ENCODE data around the gene RNU7-1.

The RNU7-1 gene

DNA sequence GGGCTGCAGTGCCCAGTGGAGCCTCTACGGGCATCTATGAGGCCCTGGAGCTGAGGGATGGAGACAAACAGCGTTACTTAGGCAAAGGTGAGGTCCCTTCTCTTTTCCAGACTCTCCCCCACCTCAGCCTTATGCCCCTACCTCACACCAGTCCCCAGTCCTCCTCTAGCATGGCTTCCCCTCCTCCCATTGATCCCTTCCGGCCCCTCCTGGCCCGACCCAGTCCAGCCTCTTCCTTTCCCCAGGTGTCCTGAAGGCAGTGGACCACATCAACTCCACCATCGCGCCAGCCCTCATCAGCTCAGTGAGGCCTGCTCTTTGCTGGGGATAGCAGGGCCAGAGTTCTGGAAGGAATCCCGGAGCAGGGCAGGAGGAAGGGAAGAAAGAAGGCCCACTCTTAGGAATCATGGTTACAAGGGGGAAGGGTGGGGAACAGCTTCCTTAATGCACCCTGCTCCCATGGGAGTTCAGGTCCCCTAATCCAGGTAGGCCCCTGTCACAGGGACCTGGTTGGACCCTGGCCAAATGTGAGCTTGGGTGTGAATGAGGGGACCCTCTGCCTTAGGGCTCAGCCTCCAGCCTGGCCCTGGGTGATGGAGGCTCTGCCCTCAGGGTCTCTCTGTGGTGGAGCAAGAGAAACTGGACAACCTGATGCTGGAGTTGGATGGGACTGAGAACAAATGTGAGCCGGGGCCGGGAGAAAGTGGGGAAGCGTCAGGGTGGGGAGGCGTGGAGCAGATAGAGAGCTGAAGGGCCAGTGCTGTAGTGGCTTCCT, 27.0 kb upstream of the RNU7-1 start:
- no peak for FAIRE-seq
- no peak for DNase-seq (ENCODE audit: extremely low spot score, insufficient read length, low read depth)

DNA sequence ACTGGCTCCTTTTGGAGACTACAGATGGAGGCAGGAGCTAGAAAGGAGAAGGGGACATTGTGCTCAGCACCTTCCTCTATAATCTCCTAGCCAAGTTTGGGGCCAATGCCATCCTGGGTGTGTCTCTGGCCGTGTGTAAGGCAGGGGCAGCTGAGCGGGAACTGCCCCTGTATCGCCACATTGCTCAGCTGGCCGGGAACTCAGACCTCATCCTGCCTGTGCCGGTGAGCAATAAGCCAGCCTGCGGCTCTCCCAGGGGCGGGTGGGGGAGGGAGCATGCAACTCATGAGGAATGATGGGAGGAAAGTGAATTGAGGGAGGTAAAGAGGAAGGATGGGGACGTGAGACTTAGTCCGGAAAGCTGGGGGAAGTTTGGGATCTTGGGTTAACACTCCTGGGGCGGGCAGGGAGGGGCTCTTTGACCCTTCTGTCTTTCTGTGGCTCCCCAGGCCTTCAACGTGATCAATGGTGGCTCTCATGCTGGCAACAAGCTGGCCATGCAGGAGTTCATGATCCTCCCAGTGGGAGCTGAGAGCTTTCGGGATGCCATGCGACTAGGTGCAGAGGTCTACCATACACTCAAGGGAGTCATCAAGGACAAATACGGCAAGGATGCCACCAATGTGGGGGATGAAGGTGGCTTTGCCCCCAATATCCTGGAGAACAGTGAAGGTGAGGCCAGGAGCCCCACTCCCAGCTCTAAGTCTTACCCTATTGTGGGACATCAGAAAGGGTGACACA, 26.0 kb upstream of the RNU7-1 start:
- DNase-seq (ENCODE audit: extremely low spot score, insufficient read length, low read depth), result no peak
- FAIRE-seq, result no peak

DNA sequence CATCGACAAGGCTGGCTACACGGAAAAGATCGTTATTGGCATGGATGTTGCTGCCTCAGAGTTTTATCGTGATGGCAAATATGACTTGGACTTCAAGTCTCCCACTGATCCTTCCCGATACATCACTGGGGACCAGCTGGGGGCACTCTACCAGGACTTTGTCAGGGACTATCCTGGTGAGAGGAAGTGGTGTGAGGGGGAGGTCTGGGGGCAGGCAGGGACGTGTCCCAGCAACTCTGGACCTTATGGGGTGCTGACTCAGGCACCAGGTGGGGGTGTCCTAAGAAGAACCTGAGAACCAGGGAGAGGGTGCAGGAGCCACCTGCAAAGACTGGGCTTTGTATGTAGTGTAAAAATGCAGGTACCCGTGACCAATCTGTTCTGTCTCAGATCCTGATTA, 24.0 kb upstream of the RNU7-1 start:
- FAIRE-seq, result no peak

DNA sequence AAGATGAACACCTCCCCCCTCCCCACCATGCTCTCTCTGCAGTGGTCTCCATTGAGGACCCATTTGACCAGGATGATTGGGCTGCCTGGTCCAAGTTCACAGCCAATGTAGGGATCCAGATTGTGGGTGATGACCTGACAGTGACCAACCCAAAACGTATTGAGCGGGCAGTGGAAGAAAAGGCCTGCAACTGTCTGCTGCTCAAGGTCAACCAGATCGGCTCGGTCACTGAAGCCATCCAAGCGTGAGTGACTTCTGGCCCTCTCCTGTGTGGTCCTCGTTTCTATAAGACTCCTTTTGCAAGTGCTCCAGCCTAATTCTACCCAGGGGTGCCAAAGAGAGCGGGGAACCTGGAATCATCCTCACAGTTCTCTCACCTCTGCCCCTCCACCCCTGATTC, 22.1 kb upstream of the RNU7-1 start:
- no peak for DNase-seq (ENCODE audit: extremely low spot score, insufficient read length, low read depth)
- FAIRE-seq, result no peak

More for the DNA sequence above, 24.0 kb upstream of the RNU7-1 start:
- no peak for DNase-seq (ENCODE audit: extremely low spot score, insufficient read length, low read depth)

DNA sequence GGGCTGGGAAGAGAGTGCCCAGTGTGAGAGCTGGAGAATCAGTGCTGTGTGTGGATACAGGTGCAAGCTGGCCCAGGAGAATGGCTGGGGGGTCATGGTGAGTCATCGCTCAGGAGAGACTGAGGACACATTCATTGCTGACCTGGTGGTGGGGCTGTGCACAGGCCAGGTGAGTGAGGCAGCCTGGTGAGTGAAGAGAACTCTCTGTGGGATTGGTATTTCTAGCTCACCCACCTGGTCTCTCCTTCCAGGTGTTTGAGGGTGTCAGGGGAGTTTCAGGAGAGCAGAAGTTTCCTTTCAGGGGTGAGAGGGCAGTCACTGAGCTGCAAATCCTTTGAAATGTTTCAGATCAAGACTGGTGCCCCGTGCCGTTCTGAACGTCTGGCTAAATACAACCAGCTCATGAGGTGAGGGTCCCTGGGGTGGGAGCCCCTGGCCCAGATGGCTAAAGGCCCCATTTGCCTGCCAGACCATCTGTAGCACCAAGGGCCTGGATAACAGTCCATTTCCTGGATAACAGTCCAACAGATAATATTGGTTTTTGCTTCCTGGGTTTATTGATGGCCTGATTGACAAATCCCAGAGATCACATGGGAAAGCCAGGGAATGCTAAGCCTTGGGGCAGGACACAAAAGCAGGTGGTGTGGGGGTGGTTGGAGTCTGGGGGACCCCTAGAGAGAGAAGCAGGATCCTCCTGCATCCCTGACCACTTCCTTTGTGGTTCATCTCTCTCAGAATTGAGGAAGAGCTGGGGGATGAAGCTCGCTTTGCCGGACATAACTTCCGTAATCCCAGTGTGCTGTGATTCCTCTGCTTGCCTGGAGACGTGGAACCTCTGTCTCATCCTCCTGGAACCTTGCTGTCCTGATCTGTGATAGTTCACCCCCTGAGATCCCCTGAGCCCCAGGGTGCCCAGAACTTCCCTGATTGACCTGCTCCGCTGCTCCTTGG, 21.3 kb upstream of the RNU7-1 start:
- FAIRE-seq (no peak), DNase-seq (ENCODE audit: extremely low spot score, insufficient read length, low read depth) (no peak)

DNA sequence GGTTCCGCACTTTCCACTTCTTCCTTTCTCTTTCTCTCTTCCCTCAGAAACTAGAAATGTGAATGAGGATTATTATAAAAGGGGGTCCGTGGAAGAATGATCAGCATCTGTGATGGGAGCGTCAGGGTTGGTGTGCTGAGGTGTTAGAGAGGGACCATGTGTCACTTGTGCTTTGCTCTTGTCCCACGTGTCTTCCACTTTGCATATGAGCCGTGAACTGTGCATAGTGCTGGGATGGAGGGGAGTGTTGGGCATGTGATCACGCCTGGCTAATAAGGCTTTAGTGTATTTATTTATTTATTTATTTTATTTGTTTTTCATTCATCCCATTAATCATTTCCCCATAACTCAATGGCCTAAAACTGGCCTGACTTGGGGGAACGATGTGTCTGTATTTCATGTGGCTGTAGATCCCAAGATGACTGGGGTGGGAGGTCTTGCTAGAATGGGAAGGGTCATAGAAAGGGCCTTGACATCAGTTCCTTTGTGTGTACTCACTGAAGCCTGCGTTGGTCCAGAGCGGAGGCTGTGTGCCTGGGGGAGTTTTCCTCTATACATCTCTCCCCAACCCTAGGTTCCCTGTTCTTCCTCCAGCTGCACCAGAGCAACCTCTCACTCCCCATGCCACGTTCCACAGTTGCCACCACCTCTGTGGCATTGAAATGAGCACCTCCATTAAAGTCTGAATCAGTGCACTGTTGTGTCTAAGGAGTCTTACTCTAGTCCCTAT, 20.4 kb upstream of the RNU7-1 start:
- DNase-seq (ENCODE audit: extremely low spot score, insufficient read length, low read depth), result no peak
- no peak for FAIRE-seq

DNA sequence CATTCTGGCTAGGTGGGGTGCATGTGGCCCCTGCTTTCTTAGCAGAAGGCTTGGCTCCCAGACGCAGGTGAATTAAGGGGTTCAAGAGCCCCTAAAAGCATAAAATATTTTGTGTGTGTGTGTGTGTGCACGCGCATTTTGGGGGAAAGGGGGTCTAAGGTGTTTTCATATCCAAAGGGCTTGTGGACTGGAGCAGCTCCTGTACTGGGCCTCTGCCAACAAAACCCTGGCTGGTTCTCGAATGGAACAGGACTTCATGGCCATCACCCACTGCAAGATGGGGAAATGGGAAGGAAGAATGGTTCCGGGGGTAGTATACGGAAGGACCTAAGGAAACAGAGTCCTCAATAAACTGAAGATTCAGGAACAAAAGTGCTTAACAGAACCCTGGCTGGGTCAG, 19.8 kb upstream of the RNU7-1 start:
- FAIRE-seq, result no peak
- no peak for DNase-seq (ENCODE audit: extremely low spot score, insufficient read length, low read depth)

DNA sequence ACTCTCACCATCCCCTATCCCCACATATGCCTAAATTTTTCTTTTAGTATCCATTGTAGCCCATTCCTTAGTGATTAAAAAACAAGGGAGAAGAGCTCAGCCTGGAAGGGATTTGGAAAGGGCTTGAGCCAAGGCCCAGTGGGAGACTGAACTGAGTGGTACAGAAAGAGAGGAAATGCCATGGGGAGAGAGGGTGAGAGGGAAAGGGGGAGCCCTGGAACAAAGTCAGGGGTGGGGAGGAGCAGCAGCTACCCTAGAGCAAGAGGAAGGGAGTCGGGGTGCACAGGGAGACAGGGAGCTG, 18.4 kb upstream of the RNU7-1 start:
- DNase-seq (ENCODE audit: extremely low spot score, insufficient read length, low read depth) (no peak), FAIRE-seq (no peak)

DNA sequence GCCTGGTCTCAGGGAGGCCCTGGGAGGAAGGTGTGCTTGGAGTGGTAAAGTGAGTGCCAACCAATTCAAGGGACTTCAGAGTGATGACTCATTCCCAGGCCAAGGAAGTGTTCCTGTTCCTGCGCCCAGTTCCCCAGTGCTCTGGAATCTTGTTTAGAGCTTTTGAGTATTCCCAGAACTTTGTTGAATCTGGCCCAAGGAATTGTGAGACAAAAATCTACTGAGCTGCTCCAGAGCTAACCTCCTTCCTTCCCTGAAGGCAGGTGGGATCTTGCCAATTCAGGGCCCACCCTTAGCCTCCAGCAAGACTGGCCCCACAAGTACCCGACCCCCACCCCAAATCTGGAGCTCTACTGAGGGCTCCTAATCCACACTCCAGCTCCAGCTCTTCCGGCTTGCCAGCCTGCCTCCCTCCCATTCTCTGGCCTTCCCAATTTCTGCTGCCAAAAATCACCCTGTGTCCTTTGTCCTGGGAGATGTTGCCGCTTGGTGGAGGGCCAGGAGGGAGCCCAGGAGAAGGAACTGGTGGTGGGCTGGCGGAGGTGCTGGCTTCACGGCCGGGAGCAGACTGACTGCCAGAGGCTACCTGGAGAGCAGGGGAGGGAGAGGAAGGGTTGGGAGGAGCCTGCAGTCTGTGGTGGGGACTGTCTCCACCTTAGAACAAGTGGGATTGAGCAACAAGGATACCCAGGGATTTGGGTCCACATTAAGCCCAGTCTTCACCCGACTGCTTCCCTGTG, 17.9 kb upstream of the RNU7-1 start:
- no peak for DNase-seq (ENCODE audit: extremely low spot score, insufficient read length, low read depth)
- no peak for FAIRE-seq

DNA sequence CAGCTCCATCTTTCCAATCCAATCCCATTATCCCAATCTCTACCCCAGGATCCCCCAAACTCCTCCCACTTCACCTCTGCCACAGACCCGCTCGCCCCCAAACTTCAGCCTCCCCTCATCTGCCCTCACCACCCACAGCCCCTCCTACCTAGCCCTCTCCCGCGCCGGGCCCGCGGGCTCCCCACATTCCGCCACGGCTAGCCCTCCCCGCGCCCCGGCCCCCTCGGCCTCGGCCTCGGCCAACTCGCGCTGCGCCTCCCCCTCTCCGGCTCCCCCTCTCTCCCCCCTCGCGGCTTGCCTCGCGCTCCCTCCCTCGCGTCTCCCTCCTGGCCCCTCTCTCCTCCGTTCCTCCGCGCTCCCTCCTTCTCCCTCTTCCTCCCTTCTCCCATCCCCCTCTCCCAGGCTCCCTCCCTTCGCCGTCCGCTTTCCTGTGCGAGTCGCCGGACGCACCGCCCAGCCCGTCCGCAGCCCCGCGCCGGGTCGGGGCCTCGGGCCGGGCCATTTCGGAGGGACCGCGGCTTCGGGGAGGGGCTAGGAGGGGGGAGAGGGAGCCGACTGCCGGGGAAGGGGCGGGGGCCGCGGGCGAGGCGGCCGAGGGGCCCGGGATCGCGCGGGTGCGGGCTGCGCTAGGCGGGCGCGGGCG, 16.1 kb upstream of the RNU7-1 start, which contains the start of gene ATN1:
Gene ATN1 (plus strand): TSS at position 581 of the 643 bp plus-strand sequence. CDS start 6,043 bp downstream, outside the sequence.
- peak; percentile 44 for FAIRE-seq
- DNase-seq (ENCODE audit: extremely low spot score, insufficient read length, low read depth), result no peak

DNA sequence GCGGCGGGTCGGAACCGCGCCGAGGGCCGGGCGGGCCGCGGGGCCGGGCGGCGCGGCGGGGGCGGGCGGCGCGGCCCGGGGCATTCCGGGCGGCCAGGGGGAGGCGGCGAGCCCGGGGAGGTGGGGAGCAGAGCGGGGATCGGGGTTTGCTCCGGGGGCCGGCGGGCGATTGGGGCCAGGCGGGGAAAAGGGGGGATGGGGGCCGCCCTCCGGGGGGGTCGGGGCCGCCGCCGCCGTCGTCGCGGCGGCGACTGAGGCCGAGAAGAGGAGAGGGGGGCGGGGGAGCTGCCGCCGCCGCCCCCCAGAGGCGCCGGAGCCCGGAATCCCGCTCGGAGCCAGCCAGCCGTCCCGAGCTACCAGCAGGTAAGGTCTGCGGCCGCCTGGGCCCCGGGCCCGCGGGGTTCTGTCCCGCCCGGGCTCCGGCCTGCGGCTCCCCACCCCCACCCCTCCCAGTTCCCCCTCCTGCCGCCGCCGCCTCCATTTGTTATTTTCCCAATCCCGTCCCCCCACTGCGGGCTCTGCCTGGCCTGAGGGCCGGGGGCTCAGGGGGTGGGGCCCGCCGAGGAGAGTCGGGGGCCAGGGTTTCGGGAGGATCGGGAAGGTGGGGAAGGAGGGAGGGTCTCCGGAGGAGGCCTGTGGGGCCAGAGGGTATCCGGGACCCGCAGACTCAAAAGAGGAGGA, 15.5 kb upstream of the RNU7-1 start:
- DNase-seq (ENCODE audit: extremely low spot score, insufficient read length, low read depth) (no peak), FAIRE-seq (no peak)

DNA sequence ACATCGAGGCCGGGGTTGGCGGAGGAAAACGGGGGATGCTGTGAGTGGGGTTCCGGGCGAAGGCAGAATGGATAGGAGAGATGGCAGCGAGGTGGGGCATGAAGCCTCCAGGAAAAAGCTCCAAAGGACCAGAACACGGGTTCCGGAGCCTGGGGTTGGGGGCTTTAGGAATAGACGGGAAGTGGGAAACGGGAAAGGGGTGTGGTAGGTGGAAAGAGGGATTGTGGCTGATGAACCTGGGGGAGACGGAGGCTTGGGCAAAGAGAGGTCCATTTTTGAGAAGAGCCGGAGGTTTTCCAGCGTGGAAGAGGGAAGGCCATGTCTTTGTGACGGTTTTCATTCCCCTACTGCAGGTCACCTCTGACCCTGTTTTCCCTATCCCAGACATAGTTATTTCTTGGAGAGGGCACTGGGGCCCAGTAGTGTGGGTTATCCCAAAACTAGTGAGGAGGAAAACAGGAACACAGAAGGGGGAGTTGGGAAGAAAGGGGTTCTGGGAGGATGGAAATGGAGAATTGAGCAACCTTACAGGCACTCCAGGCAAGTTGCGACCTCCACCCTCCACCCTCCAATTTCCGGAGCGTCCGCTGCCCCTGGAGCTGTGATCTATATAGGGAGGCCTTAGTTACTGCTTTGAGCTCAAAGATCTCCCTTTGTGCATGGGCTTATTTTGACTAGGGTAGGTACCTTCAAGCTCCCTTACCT, 14.8 kb upstream of the RNU7-1 start:
- FAIRE-seq, result peak; percentile 26
- no peak for DNase-seq (ENCODE audit: extremely low spot score, insufficient read length, low read depth)

DNA sequence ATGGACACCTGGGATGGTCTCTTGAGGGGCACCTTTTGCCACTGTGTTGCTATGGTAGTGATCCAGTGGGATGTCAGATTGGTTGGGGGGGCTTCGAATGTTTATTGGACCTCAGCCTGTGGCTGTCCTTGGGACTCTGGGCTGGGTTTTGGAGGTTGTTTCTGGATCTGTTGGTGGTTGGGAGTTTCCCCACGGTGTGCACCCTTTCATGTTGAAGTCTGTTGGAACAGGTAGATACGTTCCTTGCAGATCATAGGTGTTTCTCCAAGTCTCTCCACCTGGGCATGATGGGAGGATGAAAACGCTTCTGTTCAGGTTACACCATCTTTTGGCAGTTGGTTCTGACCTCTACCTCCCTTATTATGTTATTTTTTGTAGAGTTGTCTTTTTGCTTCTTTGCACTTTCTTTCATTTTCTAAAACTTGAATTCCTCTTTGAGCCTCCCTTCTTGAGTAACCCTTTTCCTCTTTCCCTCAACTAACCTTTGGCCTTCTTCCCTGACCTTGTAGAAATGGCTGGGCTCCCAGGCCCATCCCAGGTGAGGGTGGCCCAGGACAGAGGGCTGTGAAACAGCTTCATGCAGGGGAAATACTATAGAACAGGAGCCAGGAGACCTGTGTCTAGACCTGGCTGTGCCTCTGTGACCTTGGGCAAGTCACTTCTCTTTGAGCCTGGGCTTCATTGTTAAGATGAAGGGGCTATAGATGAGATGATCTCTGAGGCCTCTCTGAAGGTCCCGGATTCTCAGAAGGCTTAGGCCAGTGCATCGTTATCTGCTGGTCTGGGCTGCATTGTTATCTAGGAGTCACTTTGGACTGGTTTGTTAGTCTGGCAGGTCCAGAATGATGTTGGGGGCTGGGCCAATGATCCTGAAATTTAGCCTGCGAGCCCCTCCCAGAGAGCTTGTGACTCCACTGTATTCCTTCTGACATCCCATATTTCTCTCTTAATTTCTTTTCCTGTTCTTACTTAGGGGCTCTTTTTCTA, 13.9 kb upstream of the RNU7-1 start:
- FAIRE-seq (no peak), DNase-seq (ENCODE audit: extremely low spot score, insufficient read length, low read depth) (no peak)

DNA sequence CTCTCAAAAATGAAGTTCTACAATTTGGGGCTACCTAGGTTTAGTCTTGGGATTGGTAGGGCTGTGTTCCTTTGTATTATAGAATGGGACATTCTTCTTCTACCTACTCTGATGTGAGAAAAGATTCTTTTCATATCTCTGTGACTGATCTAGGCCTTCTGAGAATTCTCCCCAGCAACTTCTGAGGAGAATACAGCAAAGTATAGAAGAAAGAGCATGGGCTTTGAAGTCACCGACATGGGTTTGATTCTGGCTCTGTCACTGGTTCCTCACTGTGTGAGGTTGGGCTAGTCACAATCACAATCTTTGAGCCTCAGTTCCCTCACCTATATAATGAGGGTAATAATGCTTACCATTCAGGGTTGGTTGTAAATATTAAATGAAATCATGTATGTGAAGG, 10.8 kb upstream of the RNU7-1 start:
- no peak for DNase-seq (ENCODE audit: extremely low spot score, insufficient read length, low read depth)
- no peak for FAIRE-seq

DNA sequence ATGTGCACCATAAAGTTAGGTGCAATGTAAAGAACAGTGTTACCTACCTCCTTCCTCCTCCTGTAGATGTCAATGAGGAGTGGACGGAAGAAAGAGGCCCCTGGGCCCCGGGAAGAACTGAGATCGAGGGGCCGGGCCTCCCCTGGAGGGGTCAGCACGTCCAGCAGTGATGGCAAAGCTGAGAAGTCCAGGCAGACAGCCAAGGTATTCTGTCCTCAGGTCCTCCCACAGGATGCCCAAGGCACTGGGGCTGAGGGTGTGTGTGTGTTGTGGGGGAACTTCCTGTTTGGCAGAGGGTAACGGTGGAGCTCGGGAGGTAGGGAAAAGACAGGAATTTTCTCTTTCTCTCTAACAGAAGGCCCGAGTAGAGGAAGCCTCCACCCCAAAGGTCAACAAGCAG, 9.5 kb upstream of the RNU7-1 start:
- DNase-seq (ENCODE audit: extremely low spot score, insufficient read length, low read depth), result no peak
- FAIRE-seq, result no peak

DNA sequence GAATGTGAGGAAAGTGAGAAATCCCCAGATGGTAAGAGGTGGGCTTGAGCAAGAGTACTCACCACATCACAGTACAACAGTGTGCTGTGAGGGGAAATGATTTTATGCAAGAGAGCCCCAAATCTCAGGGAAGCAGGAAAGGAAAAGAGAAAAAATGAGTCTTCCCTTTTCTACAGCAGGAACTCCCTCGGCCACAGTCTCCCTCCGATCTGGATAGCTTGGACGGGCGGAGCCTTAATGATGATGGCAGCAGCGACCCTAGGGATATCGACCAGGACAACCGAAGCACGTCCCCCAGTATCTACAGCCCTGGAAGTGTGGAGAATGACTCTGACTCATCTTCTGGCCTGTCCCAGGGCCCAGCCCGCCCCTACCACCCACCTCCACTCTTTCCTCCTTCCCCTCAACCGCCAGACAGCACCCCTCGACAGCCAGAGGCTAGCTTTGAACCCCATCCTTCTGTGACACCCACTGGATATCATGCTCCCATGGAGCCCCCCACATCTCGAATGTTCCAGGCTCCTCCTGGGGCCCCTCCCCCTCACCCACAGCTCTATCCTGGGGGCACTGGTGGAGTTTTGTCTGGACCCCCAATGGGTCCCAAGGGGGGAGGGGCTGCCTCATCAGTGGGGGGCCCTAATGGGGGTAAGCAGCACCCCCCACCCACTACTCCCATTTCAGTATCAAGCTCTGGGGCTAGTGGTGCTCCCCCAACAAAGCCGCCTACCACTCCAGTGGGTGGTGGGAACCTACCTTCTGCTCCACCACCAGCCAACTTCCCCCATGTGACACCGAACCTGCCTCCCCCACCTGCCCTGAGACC, 8.0 kb upstream of the RNU7-1 start:
- no peak for DNase-seq (ENCODE audit: extremely low spot score, insufficient read length, low read depth)
- FAIRE-seq, result no peak

Data from GM18507 (cell line).